Lower leg skin (tissue), 3 donors: ENCODE results near the gene JAKMIP2.

Source experiments
- CTCF ChIP-seq, 3 donors: fragments of 450-650 bp; IDR thresholded peaks; one replicate each; pipeline ENCODE4 v1.5.1; 2016; ENCODE audit warnings: antibody characterized with exemption in 3 of 3, mild to moderate bottlenecking in 3 of 3, moderate library complexity in 2 of 3
- POLR2A ChIP-seq, 2 donors: fragments of 450-650 bp; IDR thresholded peaks; one replicate each; pipeline ENCODE4 v1.6.1; 2016 to 2017; ENCODE audit warnings: antibody characterized with exemption in 2 of 2, mild to moderate bottlenecking in 1 of 2, moderate library complexity in 1 of 2

- TF ChIP-seq CTCF (IDR thresholded peaks at IDR 0.05), result no peak
- TF ChIP-seq POLR2A (IDR thresholded peaks at IDR 0.05), result no peak
Measured at GRCh38 chr5:147746986-147747385, 35.5 kb downstream of the JAKMIP2 start.
